Panc1 (cell line): ENCODE measurements around the gene EFNA5. TPM values are rescaled to one million over a fixed set of nuclear protein-coding genes. Genes with fewer than 3 reads are reported as not detected.

Source experiments
- ATAC-seq: fragments of 200-7000 bp; cut with Tn5 transposase; 2 replicates; pipeline ENCODE4 v1.9.1; 2020; ENCODE audit warnings: mild to moderate bottlenecking, moderate library complexity
- BruUV-seq: library from RNA; stranded (reverse); fragments of 400-500 nt; replicated peaks from 2 replicates; lab custom pipeline; 2021; lab: Mats Ljungman, UMichigan
- CTCF ChIA-PET: fragments of 300-600 bp; sonication (Branson Sonifier 250); formaldehyde crosslinking; loops from one replicate; lab custom pipeline; 2022; ENCODE audit warnings: antibody characterized with exemption; lab: Charles Lee
- POLR2A ChIA-PET: fragments of 300-600 bp; sonication (Branson Sonifier 250); formaldehyde crosslinking; loops from one replicate; lab custom pipeline; 2022; ENCODE audit warnings: antibody characterized with exemption; lab: Charles Lee
- DNase-seq: peaks from one replicate; pipeline ENCODE4 v3.0.0-alpha.2; 2010; ENCODE audit warnings: low read depth, low spot score
- H3K27ac ChIP-seq: 2 replicates; pipeline ENCODE4 v1.5.1; 2011; ENCODE audit warnings: mild to moderate bottlenecking, low read length, inconsistent platforms
- H3K27me3 ChIP-seq: fragments of 200-500 bp; sonication (Bioruptor generic); 2 replicates; pipeline ENCODE4 v1.6.0; 2014; ENCODE audit warnings: low read length, inconsistent platforms; ENCODE audit not compliant: control insufficient read depth, insufficient read depth
- H3K36me3 ChIP-seq: fragments of 200-500 bp; sonication (Bioruptor generic); 2 replicates; pipeline ENCODE4 v1.5.1; 2014; ENCODE audit warnings: inconsistent platforms, mild to moderate bottlenecking, low read length, moderate library complexity; ENCODE audit not compliant: control insufficient read depth, insufficient read depth
- H3K4me1 ChIP-seq: 2 replicates; pipeline ENCODE4 v1.5.1; 2011; ENCODE audit warnings: inconsistent platforms, mild to moderate bottlenecking, low read length, moderate library complexity; ENCODE audit not compliant: control insufficient read depth, insufficient read depth
- H3K4me3 ChIP-seq, 2 experiments: 2 replicates each; pipeline ENCODE4 v1.5.1; 2011 to 2012; ENCODE audit warnings: low read depth in 2 of 2, low read length in 2 of 2, mild to moderate bottlenecking in 2 of 2, inconsistent platforms in 1 of 2, moderate library complexity in 1 of 2
- H3K9me3 ChIP-seq: fragments of 200-500 bp; sonication (Bioruptor generic); 2 replicates; pipeline ENCODE4 v1.5.1; 2014; ENCODE audit warnings: low read depth, mild to moderate bottlenecking, inconsistent platforms, low read length, moderate library complexity; ENCODE audit not compliant: control insufficient read depth, insufficient read depth
- POLR2AphosphoS5 ChIP-seq: IDR thresholded peaks from 2 replicates; pipeline ENCODE4 v1.6.1; 2012; ENCODE audit warnings: mild to moderate bottlenecking, low read depth, low read length, moderate library complexity
- REST ChIP-seq, 2 experiments: IDR thresholded peaks; 2 replicates each; pipeline ENCODE4 v1.6.1; 2011 to 2012; ENCODE audit warnings: low read depth in 2 of 2, control low read depth in 1 of 2, low read length in 1 of 2, mild to moderate bottlenecking in 1 of 2, moderate library complexity in 1 of 2; ENCODE audit not compliant: insufficient read depth in 1 of 2
- SIN3A ChIP-seq: IDR thresholded peaks from 2 replicates; pipeline ENCODE4 v1.6.1; 2012; ENCODE audit warnings: low read depth, mild to moderate bottlenecking, low read length, moderate library complexity, borderline replicate concordance; ENCODE audit not compliant: insufficient read depth
- TCF7L2 ChIP-seq: IDR thresholded peaks from 2 replicates; pipeline ENCODE4 v1.6.1; 2011; ENCODE audit warnings: mild to moderate bottlenecking, low read depth, low read length, inconsistent platforms
- in situ Hi-C: cut with HindIII; loops from 2 replicates; pipeline ENCODE4 v1.10.0; 2016; ENCODE audit warnings: low sequenced_read_pairs, low pct_unique_long_range_greater_than_20kb
- intact Hi-C: fragments of 100-400 bp; cut with micrococcal nuclease; formaldehyde crosslinking; loops from one replicate; pipeline ENCODE4 v1.10.0; 2022; ENCODE audit not compliant: unreplicated experiment
- total RNA-seq: library from RNA; stranded (reverse); gene quantifications from one replicate; pipeline ENCODE4 v1.2.1, GENCODE V29; 2021; ENCODE audit not compliant: unreplicated experiment
- TF ChIP-seq, protein P1 (sequence below): fragments of 450-650 bp; IDR thresholded peaks from 2 replicates; pipeline ENCODE4 v1.5.1; 2017; ENCODE audit warnings: mild to moderate bottlenecking

EFNA5 gene
- total RNA-seq, 1 experiment from 2014 or later, result 30.5 TPM

- in situ Hi-C loops, result no loop called here
Measured at GRCh38 chr5:107673368-107674136, 2.8 kb upstream of the EFNA5 start.

DNA sequence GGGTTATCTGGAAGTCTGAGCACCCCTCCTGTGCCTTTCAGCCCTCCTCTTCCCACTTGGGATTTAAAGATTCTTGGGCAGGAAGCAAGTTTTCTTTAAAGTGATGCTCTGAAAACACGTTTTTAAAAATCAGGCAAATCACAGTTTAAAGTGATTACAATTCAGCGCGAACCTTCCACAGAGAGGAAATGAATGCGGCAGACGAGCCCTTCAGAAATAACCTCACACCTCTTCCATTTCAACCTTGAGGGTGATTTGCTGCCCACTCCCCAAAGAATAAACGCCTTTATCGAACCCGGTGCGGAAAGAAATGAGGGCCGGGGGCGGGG lies 2.3 kb upstream of the EFNA5 start:
- Histone ChIP-seq H3K9me3 (no peaks in the 10 kb centered on the region), H3K4me1 (peaks cover 7% of the 10 kb centered on the region), H3K36me3 (no peaks in the 10 kb centered on the region), H3K27me3 (no peaks in the 10 kb centered on the region), H3K4me3 (peak overlapping the region; percentile 83 to 86), H3K27ac (peak overlapping the region; percentile 92)
- TF ChIP-seq, protein P1, sequence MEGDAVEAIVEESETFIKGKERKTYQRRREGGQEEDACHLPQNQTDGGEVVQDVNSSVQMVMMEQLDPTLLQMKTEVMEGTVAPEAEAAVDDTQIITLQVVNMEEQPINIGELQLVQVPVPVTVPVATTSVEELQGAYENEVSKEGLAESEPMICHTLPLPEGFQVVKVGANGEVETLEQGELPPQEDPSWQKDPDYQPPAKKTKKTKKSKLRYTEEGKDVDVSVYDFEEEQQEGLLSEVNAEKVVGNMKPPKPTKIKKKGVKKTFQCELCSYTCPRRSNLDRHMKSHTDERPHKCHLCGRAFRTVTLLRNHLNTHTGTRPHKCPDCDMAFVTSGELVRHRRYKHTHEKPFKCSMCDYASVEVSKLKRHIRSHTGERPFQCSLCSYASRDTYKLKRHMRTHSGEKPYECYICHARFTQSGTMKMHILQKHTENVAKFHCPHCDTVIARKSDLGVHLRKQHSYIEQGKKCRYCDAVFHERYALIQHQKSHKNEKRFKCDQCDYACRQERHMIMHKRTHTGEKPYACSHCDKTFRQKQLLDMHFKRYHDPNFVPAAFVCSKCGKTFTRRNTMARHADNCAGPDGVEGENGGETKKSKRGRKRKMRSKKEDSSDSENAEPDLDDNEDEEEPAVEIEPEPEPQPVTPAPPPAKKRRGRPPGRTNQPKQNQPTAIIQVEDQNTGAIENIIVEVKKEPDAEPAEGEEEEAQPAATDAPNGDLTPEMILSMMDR, result no peak
- TF ChIP-seq SIN3A (no peak; the same call in 1 of the 2 replicates), REST (IDR thresholded peaks at IDR 0.05; ENCODE audit: insufficient read depth in 1 of 2, low read depth in 2 of 2, low read length in 1 of 2) (no peak), POLR2AphosphoS5 (no peak; the same call in 1 of the 2 replicates), TCF7L2 (no peak)
- intact Hi-C loops, result loop anchor here (5.0 to 10.0 kb wide), 2 partner anchors 101 to 558 kb away; no protein-coding TSS in a partner anchor
- ATAC-seq, result no peak
- in situ Hi-C loops, result no loop called here
- CTCF ChIA-PET, result interaction anchor here (0.6 kb wide), 2 partner anchors 128 to 656 kb away, joined by 5 to 8 read pairs; no protein-coding TSS in a partner anchor
- DNase-seq, result no peak
- POLR2A ChIA-PET, result interaction anchor here (0.6 to 0.7 kb wide), 2 partner anchors 76 to 388 kb away, joined by 4 to 11 read pairs; no protein-coding TSS in a partner anchor
- BruUV-seq, result no TSS peak

More at GRCh38 chr5:107673368-107674136, 2.8 kb upstream of the EFNA5 start:
- H3K4me1 ChIP-seq, result peaks cover 2% of the 10 kb centered on the region
- DNase-seq, result no peak
- no peaks in the 10 kb centered on the region for H3K9me3 ChIP-seq
- no peaks in the 10 kb centered on the region for H3K36me3 ChIP-seq
- TF ChIP-seq POLR2AphosphoS5 (no peak; the same call in 1 of the 2 replicates), TCF7L2 (no peak), REST (IDR thresholded peaks at IDR 0.05; ENCODE audit: insufficient read depth in 1 of 2, low read depth in 2 of 2, low read length in 1 of 2) (no peak)
- TF ChIP-seq, protein P1, result peak; percentile 97
- H3K27me3 ChIP-seq, result no peaks in the 10 kb centered on the region; the same call in 1 of the 2 replicates
- POLR2A ChIA-PET, result no interaction called here
- no TSS peak for BruUV-seq
- CTCF ChIA-PET, result no interaction called here
- peak overlapping the region; percentile 92 for H3K27ac ChIP-seq
- H3K4me3 ChIP-seq, result peak overlapping the region; percentile 83 to 86
- intact Hi-C loops, result loop anchor here (5.0 to 10.0 kb wide), 2 partner anchors 101 to 559 kb away; no protein-coding TSS in a partner anchor
- ATAC-seq, result peak; percentile 64
